GM21723 (cell line): Measurements from ENCODE around the gene ECHDC3.

Source experiments
- ATAC-seq: cut with Tn5 transposase; IDR thresholded peaks from one replicate; pipeline ENCODE4 v1.9.1; 2021; ENCODE audit warnings: mild to moderate bottlenecking, moderate library complexity; ENCODE audit not compliant: unreplicated experiment

ECHDC3 gene

GRCh38 chr10:11808808-11809207, 66.6 kb downstream of the ECHDC3 start:
- ATAC-seq, result no peak

GRCh38 chr10:11810313-11810766, 68.2 kb downstream of the ECHDC3 start:
- no peak for ATAC-seq

DNA sequence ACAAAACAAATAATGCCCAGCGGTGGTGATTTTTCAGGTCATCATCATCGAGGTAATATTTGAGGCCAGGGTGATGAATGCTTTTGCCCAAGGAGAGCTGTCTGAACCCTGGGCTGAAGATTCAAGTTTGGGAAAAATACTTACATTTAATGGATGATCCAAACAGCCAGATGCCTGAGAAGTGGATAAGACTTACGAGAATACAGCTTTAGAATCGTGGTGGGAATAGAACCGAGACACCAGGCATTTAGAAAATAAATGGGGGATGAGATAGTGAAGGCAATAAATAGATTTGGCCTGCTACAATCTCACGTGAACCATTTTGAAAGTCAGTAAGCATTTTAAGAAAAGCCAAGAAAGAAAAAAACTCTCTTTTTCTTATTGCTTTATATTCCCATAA, 68.8 kb downstream of the ECHDC3 start:
- ATAC-seq, result no peak

- no peak for ATAC-seq
Observed at GRCh38 chr10:11813177-11813576, 71.0 kb downstream of the ECHDC3 start.
